Measurements from ENCODE around the gene SRPK1.

SRPK1 gene

GRCh38 chr6:35907750-35908149 lies 13.1 kb downstream of the SRPK1 start:
- H3K4me1 ChIP-seq (ENCODE audit: insufficient read depth, poor library complexity, severe bottlenecking), result peaks cover 7% of the 10 kb centered on the region
- TF ChIP-seq CTCF (IDR thresholded peaks at IDR 0.05; ENCODE audit: poor library complexity, severe bottlenecking), result no peak
- no peak overlapping the region for H3K4me3 ChIP-seq (ENCODE audit: severe bottlenecking)
- H3K36me3 ChIP-seq (ENCODE audit: low read depth), result peaks cover 66% of the 10 kb centered on the region
- DNase-seq (ENCODE audit: low spot score), result no peak
- H3K27ac ChIP-seq (ENCODE audit: poor library complexity, severe bottlenecking), result no peak overlapping the region
- H3K9me3 ChIP-seq (ENCODE audit: severe bottlenecking), result peaks cover 4% of the 10 kb centered on the region
- ATAC-seq (ENCODE audit: low read depth), result no peak
- H3K27me3 ChIP-seq (ENCODE audit: insufficient read depth, poor library complexity, severe bottlenecking), result no peaks in the 10 kb centered on the region

- Histone ChIP-seq H3K4me3 (ENCODE audit: severe bottlenecking) (no peak overlapping the region), H3K9me3 (ENCODE audit: severe bottlenecking) (peaks cover 4% of the 10 kb centered on the region), H3K27ac (ENCODE audit: poor library complexity, severe bottlenecking) (peak overlapping the region; percentile 12), H3K36me3 (ENCODE audit: low read depth) (peaks cover 64% of the 10 kb centered on the region), H3K4me1 (ENCODE audit: insufficient read depth, poor library complexity, severe bottlenecking) (peaks cover 7% of the 10 kb centered on the region), H3K27me3 (ENCODE audit: insufficient read depth, poor library complexity, severe bottlenecking) (no peaks in the 10 kb centered on the region)
- ATAC-seq (ENCODE audit: low read depth) (no peak), DNase-seq (ENCODE audit: low spot score) (no peak)
- no peak for TF ChIP-seq CTCF (IDR thresholded peaks at IDR 0.05; ENCODE audit: poor library complexity, severe bottlenecking)
Measured at GRCh38 chr6:35906499-35906846, 14.4 kb downstream of the SRPK1 start.

GRCh38 chr6:35905841-35906498 lies 14.9 kb downstream of the SRPK1 start:
- Histone ChIP-seq H3K9me3 (ENCODE audit: severe bottlenecking) (peaks cover 4% of the 10 kb centered on the region), H3K27me3 (ENCODE audit: insufficient read depth, poor library complexity, severe bottlenecking) (no peaks in the 10 kb centered on the region), H3K4me3 (ENCODE audit: severe bottlenecking) (no peak overlapping the region), H3K27ac (ENCODE audit: poor library complexity, severe bottlenecking) (peak overlapping the region; percentile 12), H3K4me1 (ENCODE audit: insufficient read depth, poor library complexity, severe bottlenecking) (peaks cover 7% of the 10 kb centered on the region), H3K36me3 (ENCODE audit: low read depth) (peaks cover 64% of the 10 kb centered on the region)
- ATAC-seq (ENCODE audit: low read depth) (0 out of 3 replicates have a peak, but pooled peaks have one; percentile 14), DNase-seq (ENCODE audit: low spot score) (no peak)
- no peak for TF ChIP-seq CTCF (IDR thresholded peaks at IDR 0.05; ENCODE audit: poor library complexity, severe bottlenecking)

- peaks cover 61% of the 10 kb centered on the region for H3K36me3 ChIP-seq (ENCODE audit: low read depth)
- H3K4me1 ChIP-seq (ENCODE audit: insufficient read depth, poor library complexity, severe bottlenecking), result peaks cover 7% of the 10 kb centered on the region
- H3K4me3 ChIP-seq (ENCODE audit: severe bottlenecking), result no peak overlapping the region
- ATAC-seq (ENCODE audit: low read depth) (no peak), DNase-seq (ENCODE audit: low spot score) (no peak)
- peak overlapping the region; percentile 12 for H3K27ac ChIP-seq (ENCODE audit: poor library complexity, severe bottlenecking)
- no peak for TF ChIP-seq CTCF (IDR thresholded peaks at IDR 0.05; ENCODE audit: poor library complexity, severe bottlenecking)
- H3K27me3 ChIP-seq (ENCODE audit: insufficient read depth, poor library complexity, severe bottlenecking), result no peaks in the 10 kb centered on the region
- peaks cover 4% of the 10 kb centered on the region for H3K9me3 ChIP-seq (ENCODE audit: severe bottlenecking)
Measured at GRCh38 chr6:35905141-35905785, 15.6 kb downstream of the SRPK1 start.

GRCh38 chr6:35903679-35904078 lies 17.2 kb downstream of the SRPK1 start:
- Histone ChIP-seq H3K36me3 (ENCODE audit: low read depth) (peaks cover 54% of the 10 kb centered on the region), H3K4me1 (ENCODE audit: insufficient read depth, poor library complexity, severe bottlenecking) (peaks cover 7% of the 10 kb centered on the region), H3K4me3 (ENCODE audit: severe bottlenecking) (no peak overlapping the region), H3K9me3 (ENCODE audit: severe bottlenecking) (no peaks in the 10 kb centered on the region), H3K27ac (ENCODE audit: poor library complexity, severe bottlenecking) (no peak overlapping the region), H3K27me3 (ENCODE audit: insufficient read depth, poor library complexity, severe bottlenecking) (no peaks in the 10 kb centered on the region)
- DNase-seq (ENCODE audit: low spot score), result no peak
- TF ChIP-seq CTCF (IDR thresholded peaks at IDR 0.05; ENCODE audit: poor library complexity, severe bottlenecking), result no peak
- ATAC-seq (ENCODE audit: low read depth), result no peak
